Measurements from ENCODE around the gene MX2. TPM values are rescaled to one million over a fixed set of nuclear protein-coding genes. Genes with fewer than 3 reads are reported as not detected.

Gene MX2
- total and polyA plus RNA-seq, 2 experiments from 2014 or later: 5.4 to 9.2 TPM

DNA sequence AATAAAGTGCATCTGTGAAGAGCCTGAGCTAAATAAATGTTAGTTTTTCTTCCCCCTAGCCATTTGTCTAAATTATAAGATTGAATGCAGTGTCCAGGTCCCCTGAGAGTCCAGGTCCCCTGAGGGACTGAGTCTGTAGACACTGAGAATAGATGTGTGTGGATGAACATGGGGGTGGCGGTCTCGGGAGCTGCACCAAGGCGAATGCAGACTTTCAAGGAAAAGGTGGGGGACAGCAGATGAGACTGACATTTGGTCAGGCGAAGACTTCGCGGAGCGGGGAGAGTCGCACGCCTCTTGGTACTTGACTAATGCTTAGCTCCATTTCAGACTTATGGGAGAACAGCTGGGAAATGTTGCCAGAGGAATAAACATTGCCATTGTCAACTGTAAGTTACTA, 17.7 kb upstream of the MX2 start:
- H2AFZ ChIP-seq: no peak overlapping the region
- no peaks in the 10 kb centered on the region for H4K20me1 ChIP-seq (replicated peaks; ENCODE audit: insufficient read depth)
- Mint-ChIP-seq H3K27ac (no peak overlapping the region), H3K4me1 (peaks cover 2% of the 10 kb centered on the region; the same call in 1 of the 3 replicates), H3K9me3 (peaks cover 14% of the 10 kb centered on the region; the same call in 2 of the 3 replicates), H3K27me3 (ENCODE audit: insufficient read depth, low read depth, poor library complexity) (peaks cover 2% of the 10 kb centered on the region), H3K36me3 (ENCODE audit: low read depth) (peaks cover 5% of the 10 kb centered on the region; the same call in 2 of the 3 replicates), H3K4me3 (no peak overlapping the region)
- no peak overlapping the region for H3K4me2 ChIP-seq
- no peaks in the 10 kb centered on the region for H3K27me3 ChIP-seq (ENCODE audit: insufficient read depth)
- H3K9me2 ChIP-seq (ENCODE audit: insufficient read depth): no peaks in the 10 kb centered on the region; the same call in 1 of the 2 replicates
- no peak for ATAC-seq
- no peak overlapping the region for H3K27ac ChIP-seq (ENCODE audit: low read depth)
- DNase-seq (ENCODE audit: low spot score): no peak
- no peaks in the 10 kb centered on the region for H3K79me2 ChIP-seq (replicated peaks; ENCODE audit: insufficient read depth)
- no peaks in the 10 kb centered on the region for H3F3A ChIP-seq (replicated peaks; ENCODE audit: low read depth)
- no peaks in the 10 kb centered on the region; the same call in 1 of the 2 replicates for H3K36me3 ChIP-seq (ENCODE audit: insufficient read depth)
- TF ChIP-seq NANOG (IDR thresholded peaks at IDR 0.05; ENCODE audit: borderline replicate concordance) (no peak), EZH2 (IDR thresholded peaks at IDR 0.05; ENCODE audit: low read depth, unreplicated experiment) (no peak), ZNF462 (CRISPR knock-in tag; IDR thresholded peaks at IDR 0.05) (no peak), ZNF331 (CRISPR knock-in tag; IDR thresholded peaks at IDR 0.05; ENCODE audit: low read depth) (no peak)
- no peak overlapping the region for H3K4me3 ChIP-seq
- no peaks in the 10 kb centered on the region for H3K4me1 ChIP-seq (ENCODE audit: insufficient read depth)

GRCh38 chr21:41345356-41345755, 16.5 kb upstream of the MX2 start:
- H3K36me3 Mint-ChIP-seq (ENCODE audit: low read depth): peaks cover 5% of the 10 kb centered on the region; the same call in 2 of the 3 replicates
- no peaks in the 10 kb centered on the region for H3K79me2 ChIP-seq (replicated peaks; ENCODE audit: insufficient read depth)
- no peak for TF ChIP-seq ZNF331 (CRISPR knock-in tag; IDR thresholded peaks at IDR 0.05; ENCODE audit: low read depth)
- no peak for TF ChIP-seq EZH2phosphoT487 (IDR thresholded peaks at IDR 0.05; ENCODE audit: unreplicated experiment)
- TF ChIP-seq STAT1 (IDR thresholded peaks at IDR 0.05; ENCODE audit: unreplicated experiment): no peak
- TF ChIP-seq POLR2AphosphoS5 (IDR thresholded peaks at IDR 0.05; ENCODE audit: low read depth): no peak
- no peak for TF ChIP-seq NANOG (IDR thresholded peaks at IDR 0.05; ENCODE audit: borderline replicate concordance)
- no peak for TF ChIP-seq REST (IDR thresholded peaks at IDR 0.05; ENCODE audit: unreplicated experiment)
- TF ChIP-seq CTCF (conservative IDR thresholded peaks at IDR 0.05; ENCODE audit: low read depth in 2 of 2): no peak

More at GRCh38 chr21:41345356-41345755, 16.5 kb upstream of the MX2 start:
- ATAC-seq: no peak
- no peaks in the 10 kb centered on the region; the same call in 1 of the 2 replicates for H3K9me2 ChIP-seq (ENCODE audit: insufficient read depth)
- Mint-ChIP-seq H3K4me1 (no peaks in the 10 kb centered on the region), H3K27me3 (ENCODE audit: insufficient read depth, low read depth, poor library complexity) (peaks cover 2% of the 10 kb centered on the region), H3K4me3 (no peak overlapping the region), H3K9me3 (peaks cover 11% of the 10 kb centered on the region; the same call in 2 of the 3 replicates), H3K27ac (no peak overlapping the region)
- H3K4me3 ChIP-seq: no peak overlapping the region
- H3F3A ChIP-seq (replicated peaks; ENCODE audit: low read depth): no peaks in the 10 kb centered on the region
- no peak overlapping the region for H3K27ac ChIP-seq (ENCODE audit: low read depth)
- no peak for DNase-seq (ENCODE audit: low spot score)
- no peaks in the 10 kb centered on the region for H3K27me3 ChIP-seq (ENCODE audit: insufficient read depth)
- no peaks in the 10 kb centered on the region; the same call in 1 of the 2 replicates for H3K36me3 ChIP-seq (ENCODE audit: insufficient read depth)
- H2AFZ ChIP-seq: no peak overlapping the region
- no peaks in the 10 kb centered on the region for H4K20me1 ChIP-seq (replicated peaks; ENCODE audit: insufficient read depth)
- H3K4me1 ChIP-seq (ENCODE audit: insufficient read depth): no peaks in the 10 kb centered on the region
- H3K4me2 ChIP-seq: no peak overlapping the region
